K562 (cell line): ENCODE results near the gene H2BK1.

ENCODE experiments used
- ARNT ChIP-seq, 2 experiments: fragments of 450-650 bp; IDR thresholded peaks; 2 replicates each; pipeline ENCODE4 v1.6.1; 2016; ENCODE audit warnings: mild to moderate bottlenecking in 1 of 2
- BHLHE40 ChIP-seq: IDR thresholded peaks from 2 replicates; pipeline ENCODE4 v1.6.1; 2011; ENCODE audit warnings: low read length, improper control_type of control experiment
- CTCF ChIP-seq, 3 experiments: IDR thresholded peaks in 2 of 3; conservative IDR thresholded peaks in 1 of 3; 2 replicates each; pipeline ENCODE4 v1.5.1; 2011 to 2012; ENCODE audit warnings: low read length in 3 of 3, mild to moderate bottlenecking in 3 of 3, control low read depth in 2 of 3, improper control_type of control experiment in 1 of 3, inconsistent platforms in 1 of 3, low read depth in 1 of 3, mixed read lengths in 1 of 3, moderate library complexity in 1 of 3; ENCODE audit not compliant: insufficient read depth in 2 of 3
- EGR1 ChIP-seq: fragments of 450-650 bp; conservative IDR thresholded peaks from 2 replicates; pipeline ENCODE4 v1.6.1; 2017; ENCODE audit warnings: mild to moderate bottlenecking
- EZH2 ChIP-seq: IDR thresholded peaks from 2 replicates; pipeline ENCODE4 v1.6.1; 2012; ENCODE audit warnings: low read depth, mild to moderate bottlenecking, inconsistent platforms, low read length, borderline replicate concordance
- KLF6 ChIP-seq: fragments of 250-450 bp; sonication (Bioruptor Pico); IDR thresholded peaks from 2 replicates; pipeline ENCODE4 v1.4.0; 2020; ENCODE audit warnings: mild to moderate bottlenecking, moderate library complexity, borderline replicate concordance
- MYC ChIP-seq, 2 experiments: fragments of 250-450 bp in 1 of 2; sonication (Bioruptor Pico) in 1 of 2; IDR thresholded peaks; 2 replicates each; pipeline versions ENCODE4 v1.5.1 to v1.6.1; 2012 to 2021; ENCODE audit warnings: low read depth in 2 of 2, borderline replicate concordance in 1 of 2, improper control_type of control experiment in 1 of 2, low read length in 1 of 2, mild to moderate bottlenecking in 1 of 2, moderate library complexity in 1 of 2
- NKRF ChIP-seq: fragments of 450-650 bp; IDR thresholded peaks from 2 replicates; pipeline ENCODE4 v1.6.1; 2016; ENCODE audit warnings: borderline replicate concordance
- RFX7 ChIP-seq: fragments of 250-450 bp; sonication (Bioruptor Pico); IDR thresholded peaks from 2 replicates; pipeline ENCODE4 v1.5.1; 2021; ENCODE audit warnings: mild to moderate bottlenecking
- SRF ChIP-seq, 2 experiments: fragments of 250-450, 450-650 bp in 1 of 2; sonication (Bioruptor Pico) in 1 of 2; sonication (generic) in 1 of 2; formaldehyde crosslinking; IDR thresholded peaks; 2 replicates each; pipeline versions ENCODE4 v1.5.0 to v1.5.1; 2020 to 2022; ENCODE audit warnings: mild to moderate bottlenecking in 1 of 2, missing genetic modification reagents in 1 of 2

- TF ChIP-seq EGR1 (no peak), KLF6 (CRISPR knock-in tag) (no peak), SRF (CRISPR knock-in tag; IDR thresholded peaks at IDR 0.05) (no peak), EZH2 (no peak), CTCF (IDR thresholded peaks at IDR 0.05 in 2 of 3, conservative IDR thresholded peaks at IDR 0.05 in 1 of 3; ENCODE audit: insufficient read depth in 2 of 3, low read depth in 1 of 3, low read length in 3 of 3) (no peak), MYC (IDR thresholded peaks at IDR 0.05; ENCODE audit: low read depth, low read length) (no peak), MYC (CRISPR knock-in tag; IDR thresholded peaks at IDR 0.05; ENCODE audit: borderline replicate concordance, low read depth) (no peak), BHLHE40 (no peak), RFX7 (CRISPR knock-in tag) (no peak), NKRF (no peak), ARNT (IDR thresholded peaks at IDR 0.05) (no peak)
Observed at GRCh38 chr7:151223728-151224127, 13.4 kb upstream of the H2BK1 start.
